ENCODE data around the gene TMPRSS11D. TPM values are rescaled to one million over a fixed set of nuclear protein-coding genes. Genes with fewer than 3 reads are reported as not detected.

Gene TMPRSS11D
- total RNA-seq, 1 experiment from 2014 or later = not detected

GRCh38 chr4:67874986-67875385 lies 8.8 kb downstream of the TMPRSS11D start:
- H4K20me1 ChIP-seq (ENCODE audit: insufficient read depth) = no peaks in the 10 kb centered on the region
- H3K27ac ChIP-seq = no peak overlapping the region
- CTCF ChIA-PET = no interaction called here
- H2AFZ ChIP-seq = no peak overlapping the region
- no peaks in the 10 kb centered on the region for H3K36me3 ChIP-seq (ENCODE audit: low read depth)
- H3K27me3 ChIP-seq (ENCODE audit: insufficient read depth, low read depth) = no peaks in the 10 kb centered on the region
- no peaks in the 10 kb centered on the region for H3K9me2 ChIP-seq (ENCODE audit: insufficient read depth)
- POLR2A ChIA-PET (ENCODE audit: unreplicated experiment) = no interaction called here
- H3K4me2 ChIP-seq = no peak overlapping the region
- H3K4me1 ChIP-seq (replicated peaks; ENCODE audit: insufficient read depth) = no peaks in the 10 kb centered on the region
- H3K9me3 ChIP-seq (ENCODE audit: insufficient read depth, low read depth) = no peaks in the 10 kb centered on the region
- intact Hi-C loops (cut with micrococcal nuclease; ENCODE audit: unreplicated experiment) = no loop called here
- no peaks in the 10 kb centered on the region for H3F3A ChIP-seq (ENCODE audit: insufficient read depth, low read depth)
- no peak for DNase-seq
- TF ChIP-seq EZH2 (IDR thresholded peaks at IDR 0.05; ENCODE audit: low read depth) = no peak
- no peak for TF ChIP-seq CTCF (conservative IDR thresholded peaks at IDR 0.05)
- no peak overlapping the region for H3K4me3 ChIP-seq
- no TSS peak for BruUV-seq (replicated peaks)
- no peaks in the 10 kb centered on the region for H3K79me2 ChIP-seq (ENCODE audit: low read depth)

GRCh38 chr4:67873116-67873515 lies 10.7 kb downstream of the TMPRSS11D start:
- Histone ChIP-seq H3K36me3 (ENCODE audit: low read depth) (no peaks in the 10 kb centered on the region), H3K79me2 (ENCODE audit: low read depth) (no peaks in the 10 kb centered on the region), H3F3A (ENCODE audit: insufficient read depth, low read depth) (no peaks in the 10 kb centered on the region), H3K4me1 (replicated peaks; ENCODE audit: insufficient read depth) (no peaks in the 10 kb centered on the region), H3K9me2 (ENCODE audit: insufficient read depth) (no peaks in the 10 kb centered on the region), H3K27ac (no peak overlapping the region), H2AFZ (no peak overlapping the region), H4K20me1 (ENCODE audit: insufficient read depth) (no peaks in the 10 kb centered on the region), H3K27me3 (ENCODE audit: insufficient read depth, low read depth) (no peaks in the 10 kb centered on the region), H3K4me2 (no peak overlapping the region), H3K9me3 (ENCODE audit: insufficient read depth, low read depth) (no peaks in the 10 kb centered on the region), H3K4me3 (no peak overlapping the region)
- intact Hi-C loops (cut with micrococcal nuclease; ENCODE audit: unreplicated experiment) = loop anchor here (2.0 kb wide), 1 partner anchor 302 kb away; no protein-coding TSS in a partner anchor
- DNase-seq = no peak
- ChIA-PET CTCF (no interaction called here), POLR2A (ENCODE audit: unreplicated experiment) (no interaction called here)
- no peak for TF ChIP-seq CTCF (conservative IDR thresholded peaks at IDR 0.05)
- no peak for TF ChIP-seq EZH2 (IDR thresholded peaks at IDR 0.05; ENCODE audit: low read depth)
- no TSS peak for BruUV-seq (replicated peaks)

- ChIA-PET CTCF (no interaction called here), POLR2A (ENCODE audit: unreplicated experiment) (no interaction called here)
- Histone ChIP-seq H3K9me2 (ENCODE audit: insufficient read depth) (no peaks in the 10 kb centered on the region), H3K9me3 (ENCODE audit: insufficient read depth, low read depth) (no peaks in the 10 kb centered on the region), H3K4me1 (replicated peaks; ENCODE audit: insufficient read depth) (no peaks in the 10 kb centered on the region), H3F3A (ENCODE audit: insufficient read depth, low read depth) (no peaks in the 10 kb centered on the region), H3K27ac (no peak overlapping the region), H3K27me3 (ENCODE audit: insufficient read depth, low read depth) (no peaks in the 10 kb centered on the region), H3K4me3 (no peak overlapping the region), H3K4me2 (no peak overlapping the region), H3K79me2 (ENCODE audit: low read depth) (no peaks in the 10 kb centered on the region), H3K36me3 (ENCODE audit: low read depth) (no peaks in the 10 kb centered on the region), H2AFZ (no peak overlapping the region), H4K20me1 (ENCODE audit: insufficient read depth) (no peaks in the 10 kb centered on the region)
- no peak for DNase-seq
- intact Hi-C loops (cut with micrococcal nuclease; ENCODE audit: unreplicated experiment) = loop anchor here (1.0 to 2.0 kb wide), 2 partner anchors 38 to 303 kb away; no protein-coding TSS in a partner anchor
- no TSS peak for BruUV-seq (replicated peaks)
- TF ChIP-seq EZH2 (IDR thresholded peaks at IDR 0.05; ENCODE audit: low read depth) (no peak), CTCF (conservative IDR thresholded peaks at IDR 0.05) (peak; percentile 59)
Measured at GRCh38 chr4:67871867-67872266, 11.9 kb downstream of the TMPRSS11D start.
